Measurements from ENCODE around the gene VAV3.

VAV3 gene

DNA sequence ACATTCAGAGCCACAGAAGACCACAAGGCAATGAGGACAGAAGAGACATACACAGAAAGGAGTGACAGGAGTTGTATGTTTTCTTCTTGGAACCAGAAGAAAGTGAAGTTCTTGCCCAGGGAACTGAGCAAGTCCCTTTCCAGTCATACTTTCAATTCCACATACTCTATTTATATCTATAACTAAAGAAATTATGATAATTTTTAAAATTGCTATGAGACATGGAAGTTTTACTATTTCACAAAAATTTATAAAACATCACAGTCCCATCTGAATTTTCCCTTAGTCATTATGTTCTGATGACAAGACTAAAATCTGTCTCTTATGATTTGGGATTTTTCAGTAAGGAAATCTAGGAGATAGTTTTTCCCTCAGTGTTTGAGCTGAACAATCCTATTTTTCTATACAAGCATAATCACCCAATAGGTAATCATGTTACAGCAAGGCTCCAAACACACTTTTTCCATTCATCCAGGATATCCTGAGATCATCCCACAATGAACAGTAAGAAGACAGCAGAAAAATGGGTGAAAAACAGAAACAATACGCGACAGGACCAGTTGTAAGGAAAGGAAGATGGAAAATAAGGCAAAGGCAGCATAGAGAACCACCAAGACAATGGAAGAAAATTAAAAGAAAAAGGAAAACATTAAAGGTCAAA is 154.6 kb downstream of the VAV3 start:
- no peak for DNase-seq (ENCODE audit: low read depth in 1 of 2, low spot score in 1 of 2)
- TF ChIP-seq, protein P1, sequence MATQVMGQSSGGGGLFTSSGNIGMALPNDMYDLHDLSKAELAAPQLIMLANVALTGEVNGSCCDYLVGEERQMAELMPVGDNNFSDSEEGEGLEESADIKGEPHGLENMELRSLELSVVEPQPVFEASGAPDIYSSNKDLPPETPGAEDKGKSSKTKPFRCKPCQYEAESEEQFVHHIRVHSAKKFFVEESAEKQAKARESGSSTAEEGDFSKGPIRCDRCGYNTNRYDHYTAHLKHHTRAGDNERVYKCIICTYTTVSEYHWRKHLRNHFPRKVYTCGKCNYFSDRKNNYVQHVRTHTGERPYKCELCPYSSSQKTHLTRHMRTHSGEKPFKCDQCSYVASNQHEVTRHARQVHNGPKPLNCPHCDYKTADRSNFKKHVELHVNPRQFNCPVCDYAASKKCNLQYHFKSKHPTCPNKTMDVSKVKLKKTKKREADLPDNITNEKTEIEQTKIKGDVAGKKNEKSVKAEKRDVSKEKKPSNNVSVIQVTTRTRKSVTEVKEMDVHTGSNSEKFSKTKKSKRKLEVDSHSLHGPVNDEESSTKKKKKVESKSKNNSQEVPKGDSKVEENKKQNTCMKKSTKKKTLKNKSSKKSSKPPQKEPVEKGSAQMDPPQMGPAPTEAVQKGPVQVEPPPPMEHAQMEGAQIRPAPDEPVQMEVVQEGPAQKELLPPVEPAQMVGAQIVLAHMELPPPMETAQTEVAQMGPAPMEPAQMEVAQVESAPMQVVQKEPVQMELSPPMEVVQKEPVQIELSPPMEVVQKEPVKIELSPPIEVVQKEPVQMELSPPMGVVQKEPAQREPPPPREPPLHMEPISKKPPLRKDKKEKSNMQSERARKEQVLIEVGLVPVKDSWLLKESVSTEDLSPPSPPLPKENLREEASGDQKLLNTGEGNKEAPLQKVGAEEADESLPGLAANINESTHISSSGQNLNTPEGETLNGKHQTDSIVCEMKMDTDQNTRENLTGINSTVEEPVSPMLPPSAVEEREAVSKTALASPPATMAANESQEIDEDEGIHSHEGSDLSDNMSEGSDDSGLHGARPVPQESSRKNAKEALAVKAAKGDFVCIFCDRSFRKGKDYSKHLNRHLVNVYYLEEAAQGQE (IDR thresholded peaks at IDR 0.05; ENCODE audit: insufficient replicate concordance, low read depth), result no peak
- TF ChIP-seq GABPA (IDR thresholded peaks at IDR 0.05; ENCODE audit: low read depth), result no peak
- H3K27ac ChIP-seq (replicated peaks), result no peak overlapping the region
- no peaks in the 10 kb centered on the region for H3K27me3 ChIP-seq (ENCODE audit: insufficient read depth, poor library complexity, severe bottlenecking)
- no peak overlapping the region for H3K4me3 ChIP-seq (replicated peaks; ENCODE audit: insufficient read depth, low read length)

DNA sequence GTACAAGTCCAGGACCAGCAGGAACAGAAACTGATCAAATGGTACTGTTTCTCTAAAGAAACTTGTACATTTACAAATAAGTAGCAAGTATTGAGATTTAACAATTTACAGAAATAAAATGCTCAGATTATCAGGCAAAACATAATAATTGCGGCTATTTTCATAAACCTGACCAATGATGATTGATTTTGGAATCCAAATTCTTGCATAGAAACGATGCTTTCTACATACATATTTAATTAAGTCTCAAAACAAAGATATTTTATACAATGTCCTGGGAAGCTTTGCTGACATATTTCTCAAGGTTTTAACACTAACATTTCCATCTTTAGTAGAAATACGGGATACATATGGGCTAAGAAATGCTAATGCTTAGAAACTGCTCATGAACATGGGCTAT is 157.1 kb downstream of the VAV3 start:
- no peaks in the 10 kb centered on the region for H3K27me3 ChIP-seq (ENCODE audit: insufficient read depth, poor library complexity, severe bottlenecking)
- no peak overlapping the region for H3K27ac ChIP-seq (replicated peaks)
- DNase-seq (ENCODE audit: low read depth in 1 of 2, low spot score in 1 of 2), result no peak
- TF ChIP-seq GABPA (IDR thresholded peaks at IDR 0.05; ENCODE audit: low read depth) (no peak), CTCF (IDR thresholded peaks at IDR 0.05; ENCODE audit: insufficient read depth, low read length) (no peak), SPI1 (IDR thresholded peaks at IDR 0.05; ENCODE audit: borderline replicate concordance, low read depth) (no peak), POLR2AphosphoS5 (IDR thresholded peaks at IDR 0.05; ENCODE audit: low read depth) (no peak)
- TF ChIP-seq, protein P1 (IDR thresholded peaks at IDR 0.05; ENCODE audit: insufficient replicate concordance, low read depth), result no peak
- H3K4me3 ChIP-seq (replicated peaks; ENCODE audit: insufficient read depth, low read length), result no peak overlapping the region

- TF ChIP-seq POLR2AphosphoS5 (IDR thresholded peaks at IDR 0.05; ENCODE audit: low read depth) (no peak), GABPA (IDR thresholded peaks at IDR 0.05; ENCODE audit: low read depth) (no peak), SPI1 (IDR thresholded peaks at IDR 0.05; ENCODE audit: borderline replicate concordance, low read depth) (no peak), CTCF (IDR thresholded peaks at IDR 0.05; ENCODE audit: insufficient read depth, low read length) (no peak)
- TF ChIP-seq, protein P1 (IDR thresholded peaks at IDR 0.05; ENCODE audit: insufficient replicate concordance, low read depth), result no peak
- DNase-seq (ENCODE audit: low read depth in 1 of 2, low spot score in 1 of 2), result no peak
- Histone ChIP-seq H3K27me3 (ENCODE audit: insufficient read depth, poor library complexity, severe bottlenecking) (no peaks in the 10 kb centered on the region), H3K27ac (replicated peaks) (no peak overlapping the region), H3K4me3 (replicated peaks; ENCODE audit: insufficient read depth, low read length) (no peak overlapping the region)
Observed at GRCh38 chr1:107807405-107807804, 157.6 kb downstream of the VAV3 start.
